Parathyroid adenoma (tissue), 2 donors: ENCODE results near the gene AP5S1.

Experiments used
- H2AFZ ChIP-seq: fragments of 300-600 bp; sonication (generic); one replicate; pipeline ENCODE4 v1.7.0; 2017; ENCODE audit warnings: antibody characterized with exemption, mild to moderate bottlenecking
- H3K27ac ChIP-seq: fragments of 300-600 bp; sonication (generic); one replicate; pipeline ENCODE4 v1.7.0; 2017
- H3K27me3 ChIP-seq: fragments of 300-600 bp; sonication (generic); one replicate; pipeline ENCODE4 v1.7.0; 2017; ENCODE audit warnings: low read length; ENCODE audit not compliant: control insufficient read depth, insufficient read depth
- H3K36me3 ChIP-seq: fragments of 300-600 bp; sonication (generic); one replicate; pipeline ENCODE4 v1.7.0; 2017; ENCODE audit warnings: low read length; ENCODE audit not compliant: control insufficient read depth, insufficient read depth
- H3K4me1 ChIP-seq: fragments of 300-600 bp; sonication (generic); one replicate; pipeline ENCODE4 v1.7.0; 2017; ENCODE audit warnings: control low read depth
- H3K4me2 ChIP-seq: fragments of 300-600 bp; sonication (generic); one replicate; pipeline ENCODE4 v1.7.0; 2017; ENCODE audit warnings: low read length
- H3K4me3 ChIP-seq: fragments of 300-600 bp; sonication (generic); one replicate; pipeline ENCODE4 v1.7.0; 2017; ENCODE audit warnings: low read depth, low read length
- H3K79me2 ChIP-seq: fragments of 300-600 bp; sonication (generic); one replicate; pipeline ENCODE4 v1.7.0; 2017; ENCODE audit warnings: control low read depth
- H3K9ac ChIP-seq: fragments of 300-600 bp; sonication (generic); one replicate; pipeline ENCODE4 v1.7.0; 2017; ENCODE audit warnings: mild to moderate bottlenecking
- H3K9me3 ChIP-seq: fragments of 300-600 bp; sonication (generic); one replicate; pipeline ENCODE4 v1.7.0; 2017; ENCODE audit warnings: low read length; ENCODE audit not compliant: control insufficient read depth
- CTCF ChIP-seq: fragments of 300-600 bp; sonication (generic); IDR thresholded peaks from one replicate; pipeline ENCODE4 v1.7.0; 2017; ENCODE audit warnings: antibody characterized with exemption, mild to moderate bottlenecking
- donor health status: primary hyperparathyroidism.

AP5S1 gene

DNA sequence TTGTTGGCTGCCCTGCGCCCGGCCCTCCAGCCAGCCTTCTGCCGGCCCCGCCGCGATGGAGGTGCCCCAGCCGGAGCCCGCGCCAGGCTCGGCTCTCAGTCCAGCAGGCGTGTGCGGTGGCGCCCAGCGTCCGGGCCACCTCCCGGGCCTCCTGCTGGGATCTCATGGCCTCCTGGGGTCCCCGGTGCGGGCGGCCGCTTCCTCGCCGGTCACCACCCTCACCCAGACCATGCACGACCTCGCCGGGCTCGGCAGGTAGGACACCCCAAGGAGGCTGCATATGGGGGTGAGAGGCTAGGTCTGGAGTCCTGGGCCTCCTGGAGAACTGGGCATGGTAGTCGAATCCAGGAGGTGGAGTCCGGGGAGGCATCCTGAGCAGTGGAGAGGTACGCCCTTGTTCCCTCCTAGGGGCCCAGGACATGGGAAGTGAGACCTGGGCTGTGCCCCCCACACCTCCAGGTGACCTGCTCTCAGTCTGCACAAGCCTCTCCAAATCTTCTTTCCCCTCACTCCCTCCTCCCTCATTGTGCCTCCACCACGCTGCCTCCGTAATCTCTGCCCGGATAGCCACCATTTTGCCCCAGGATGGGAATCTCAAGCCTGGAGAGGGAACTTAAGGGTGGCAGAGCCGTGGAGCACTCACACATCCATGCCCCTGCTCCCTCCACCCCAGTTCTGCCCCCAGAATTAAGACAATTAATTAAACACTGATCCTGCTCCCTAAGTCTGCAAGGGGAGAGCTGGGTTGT, 23.7 kb upstream of the AP5S1 start:
- Histone ChIP-seq H3K36me3 (no peaks in the 10 kb centered on the region), H3K4me2 (peak overlapping the region; percentile 45), H2AFZ (peak overlapping the region; percentile 28), H3K9ac (no peak overlapping the region), H3K27me3 (no peaks in the 10 kb centered on the region), H3K9me3 (no peaks in the 10 kb centered on the region), H3K4me3 (no peak overlapping the region), H3K79me2 (peaks cover 3% of the 10 kb centered on the region), H3K27ac (no peak overlapping the region), H3K4me1 (peaks cover 10% of the 10 kb centered on the region)
- TF ChIP-seq CTCF = no peak

GRCh38 chr20:3797226-3797545, 23.2 kb upstream of the AP5S1 start:
- Histone ChIP-seq H3K79me2 (peaks cover 3% of the 10 kb centered on the region), H3K4me3 (no peak overlapping the region), H3K36me3 (no peaks in the 10 kb centered on the region)

DNA sequence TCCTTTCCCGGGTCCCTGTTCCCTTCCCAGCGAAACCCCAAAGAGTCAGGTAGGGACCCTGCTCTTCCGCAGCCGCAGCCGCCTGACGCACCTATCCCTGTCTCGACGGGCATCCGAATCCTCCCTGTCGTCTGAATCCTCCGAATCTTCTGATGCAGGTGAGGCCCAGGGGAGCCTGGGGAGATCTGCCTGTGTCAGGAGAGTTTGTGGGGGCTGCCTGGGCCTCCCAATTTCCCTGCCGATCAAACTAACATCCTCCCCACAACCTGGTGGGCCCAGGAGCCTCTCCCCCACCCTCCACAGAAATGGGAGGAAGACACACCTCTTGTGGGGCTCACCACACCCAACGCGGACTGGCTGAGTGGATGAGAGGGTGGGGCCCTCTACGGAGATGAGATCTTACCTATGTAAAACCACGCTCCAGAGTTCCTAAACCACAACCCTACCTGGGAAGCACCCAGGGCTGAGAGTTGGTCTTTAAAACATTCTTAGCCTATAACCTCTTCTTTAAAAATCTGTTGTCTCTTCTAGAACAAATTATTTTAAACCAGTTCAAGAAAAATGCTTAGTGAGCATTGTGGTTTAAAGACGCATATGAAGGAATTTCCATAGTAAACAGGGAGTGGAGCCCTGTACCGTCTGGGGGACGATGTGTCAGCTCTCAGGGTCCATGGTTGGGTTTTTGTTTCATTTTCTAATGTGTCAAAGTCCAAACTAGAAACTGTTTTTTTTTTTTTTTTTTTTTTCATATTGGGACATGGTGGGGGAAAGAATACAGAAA, 22.6 kb upstream of the AP5S1 start:
- H3K4me1 ChIP-seq = peaks cover 10% of the 10 kb centered on the region
- H3K4me3 ChIP-seq = no peak overlapping the region
- H3K36me3 ChIP-seq = no peaks in the 10 kb centered on the region
- no peak overlapping the region for H3K9ac ChIP-seq
- no peak overlapping the region for H3K4me2 ChIP-seq
- peaks cover 3% of the 10 kb centered on the region for H3K79me2 ChIP-seq
- TF ChIP-seq CTCF = no peak
- H3K27ac ChIP-seq = no peak overlapping the region
- no peaks in the 10 kb centered on the region for H3K27me3 ChIP-seq
- H2AFZ ChIP-seq = no peak overlapping the region
- no peaks in the 10 kb centered on the region for H3K9me3 ChIP-seq

More at GRCh38 chr20:3797226-3797545, 23.2 kb upstream of the AP5S1 start:
- Histone ChIP-seq H2AFZ (no peak overlapping the region), H3K27me3 (no peaks in the 10 kb centered on the region), H3K9me3 (no peaks in the 10 kb centered on the region), H3K4me1 (peaks cover 10% of the 10 kb centered on the region), H3K27ac (no peak overlapping the region), H3K4me2 (no peak overlapping the region), H3K9ac (no peak overlapping the region)
- TF ChIP-seq CTCF = no peak

GRCh38 chr20:3798373-3798768, 22.0 kb upstream of the AP5S1 start:
- no peaks in the 10 kb centered on the region for H3K27me3 ChIP-seq
- H3K9me3 ChIP-seq = no peaks in the 10 kb centered on the region
- no peaks in the 10 kb centered on the region for H3K36me3 ChIP-seq
- no peak overlapping the region for H3K27ac ChIP-seq
- no peak for TF ChIP-seq CTCF
- H3K4me3 ChIP-seq = no peak overlapping the region
- no peak overlapping the region for H3K9ac ChIP-seq
- H3K4me1 ChIP-seq = peaks cover 10% of the 10 kb centered on the region
- no peak overlapping the region for H3K4me2 ChIP-seq
- H3K79me2 ChIP-seq = peaks cover 3% of the 10 kb centered on the region
- no peak overlapping the region for H2AFZ ChIP-seq
